H1 (cell line): ENCODE data around the gene BCL2L1. TPM values are rescaled to one million over a fixed set of nuclear protein-coding genes. Genes with fewer than 3 reads are reported as not detected.

Experiments
- ATF3 ChIP-seq: IDR thresholded peaks from 2 replicates; pipeline ENCODE4 v1.6.1; 2011; ENCODE audit warnings: low read depth, mild to moderate bottlenecking, low read length; ENCODE audit not compliant: insufficient read depth
- CTCF ChIP-seq, 3 experiments: IDR thresholded peaks; 1 replicate in 2 of 3; 2 replicates in 1 of 3; pipeline versions ENCODE4 v1.5.1 to v1.6.1; 2011; ENCODE audit warnings: low read length in 3 of 3, mild to moderate bottlenecking in 3 of 3, inconsistent platforms in 2 of 3, low read depth in 1 of 3, moderate library complexity in 1 of 3; ENCODE audit not compliant: insufficient read depth in 1 of 3; ENCODE audit errors: control extremely low read depth in 1 of 3
- JUN ChIP-seq: IDR thresholded peaks from 2 replicates; pipeline ENCODE4 v1.6.1; 2011; ENCODE audit warnings: low read depth, mild to moderate bottlenecking, improper control_type of control experiment, low read length
- SIN3A ChIP-seq, 2 experiments: IDR thresholded peaks in 1 of 2; conservative IDR thresholded peaks in 1 of 2; 2 replicates each; pipeline ENCODE4 v1.6.1; 2011 to 2012; ENCODE audit warnings: low read length in 2 of 2, improper control_type of control experiment in 1 of 2, low read depth in 1 of 2, mild to moderate bottlenecking in 1 of 2
- polyA plus RNA-seq, 7 experiments: library from polyadenylated mRNA; depleted of rRNA in 3 of 7; stranded (reverse) in 5 of 7; unstranded in 2 of 7; fragments of >200 nt in 5 of 7; fragments of 200-250 nt in 2 of 7; gene quantifications; 1 replicate in 5 of 7; 2 replicates in 1 of 7; 4 replicates in 1 of 7; pipeline versions ENCODE4 v1.2.1 to v1.2.3, GENCODE V29; 2011 to 2013; ENCODE audit warnings: missing spikeins in 2 of 7, mixed read lengths in 2 of 7
- total RNA-seq: library from RNA; stranded (reverse); fragmentation: NEBNext Ultra II Directional; extraction: Animal tissue kit (Norgen Biotek cat#: 25700); gene quantifications from 2 replicates; pipeline ENCODE4 v1.2.1, GENCODE V29; 2021
- TF ChIP-seq, protein P1 (sequence below): fragments of 300-600 bp; sonication (generic); IDR thresholded peaks from 2 replicates; pipeline ENCODE4 v1.7.1; 2012; ENCODE audit warnings: low read length, moderate library complexity, mild to moderate bottlenecking, inconsistent platforms; ENCODE audit not compliant: insufficient replicate concordance

The BCL2L1 gene
- total and polyA plus RNA-seq, 2 of the 8 experiments (the other 6 are each of a cell fraction or from before 2014, with no cell fraction given) = 64.9 to 66.1 TPM

- TF ChIP-seq SIN3A (conservative IDR thresholded peaks at IDR 0.05 in 1 of 2, IDR thresholded peaks at IDR 0.05 in 1 of 2; ENCODE audit: low read depth in 1 of 2, low read length in 2 of 2) (peak; percentile 94 to 96; a peak in 3 of 4 replicates), ATF3 (no peak), JUN (no peak), CTCF (IDR thresholded peaks at IDR 0.05; ENCODE audit: control extremely low read depth in 1 of 3, insufficient read depth in 1 of 3, low read depth in 1 of 3, low read length in 3 of 3) (no peak)
- TF ChIP-seq, protein P1, sequence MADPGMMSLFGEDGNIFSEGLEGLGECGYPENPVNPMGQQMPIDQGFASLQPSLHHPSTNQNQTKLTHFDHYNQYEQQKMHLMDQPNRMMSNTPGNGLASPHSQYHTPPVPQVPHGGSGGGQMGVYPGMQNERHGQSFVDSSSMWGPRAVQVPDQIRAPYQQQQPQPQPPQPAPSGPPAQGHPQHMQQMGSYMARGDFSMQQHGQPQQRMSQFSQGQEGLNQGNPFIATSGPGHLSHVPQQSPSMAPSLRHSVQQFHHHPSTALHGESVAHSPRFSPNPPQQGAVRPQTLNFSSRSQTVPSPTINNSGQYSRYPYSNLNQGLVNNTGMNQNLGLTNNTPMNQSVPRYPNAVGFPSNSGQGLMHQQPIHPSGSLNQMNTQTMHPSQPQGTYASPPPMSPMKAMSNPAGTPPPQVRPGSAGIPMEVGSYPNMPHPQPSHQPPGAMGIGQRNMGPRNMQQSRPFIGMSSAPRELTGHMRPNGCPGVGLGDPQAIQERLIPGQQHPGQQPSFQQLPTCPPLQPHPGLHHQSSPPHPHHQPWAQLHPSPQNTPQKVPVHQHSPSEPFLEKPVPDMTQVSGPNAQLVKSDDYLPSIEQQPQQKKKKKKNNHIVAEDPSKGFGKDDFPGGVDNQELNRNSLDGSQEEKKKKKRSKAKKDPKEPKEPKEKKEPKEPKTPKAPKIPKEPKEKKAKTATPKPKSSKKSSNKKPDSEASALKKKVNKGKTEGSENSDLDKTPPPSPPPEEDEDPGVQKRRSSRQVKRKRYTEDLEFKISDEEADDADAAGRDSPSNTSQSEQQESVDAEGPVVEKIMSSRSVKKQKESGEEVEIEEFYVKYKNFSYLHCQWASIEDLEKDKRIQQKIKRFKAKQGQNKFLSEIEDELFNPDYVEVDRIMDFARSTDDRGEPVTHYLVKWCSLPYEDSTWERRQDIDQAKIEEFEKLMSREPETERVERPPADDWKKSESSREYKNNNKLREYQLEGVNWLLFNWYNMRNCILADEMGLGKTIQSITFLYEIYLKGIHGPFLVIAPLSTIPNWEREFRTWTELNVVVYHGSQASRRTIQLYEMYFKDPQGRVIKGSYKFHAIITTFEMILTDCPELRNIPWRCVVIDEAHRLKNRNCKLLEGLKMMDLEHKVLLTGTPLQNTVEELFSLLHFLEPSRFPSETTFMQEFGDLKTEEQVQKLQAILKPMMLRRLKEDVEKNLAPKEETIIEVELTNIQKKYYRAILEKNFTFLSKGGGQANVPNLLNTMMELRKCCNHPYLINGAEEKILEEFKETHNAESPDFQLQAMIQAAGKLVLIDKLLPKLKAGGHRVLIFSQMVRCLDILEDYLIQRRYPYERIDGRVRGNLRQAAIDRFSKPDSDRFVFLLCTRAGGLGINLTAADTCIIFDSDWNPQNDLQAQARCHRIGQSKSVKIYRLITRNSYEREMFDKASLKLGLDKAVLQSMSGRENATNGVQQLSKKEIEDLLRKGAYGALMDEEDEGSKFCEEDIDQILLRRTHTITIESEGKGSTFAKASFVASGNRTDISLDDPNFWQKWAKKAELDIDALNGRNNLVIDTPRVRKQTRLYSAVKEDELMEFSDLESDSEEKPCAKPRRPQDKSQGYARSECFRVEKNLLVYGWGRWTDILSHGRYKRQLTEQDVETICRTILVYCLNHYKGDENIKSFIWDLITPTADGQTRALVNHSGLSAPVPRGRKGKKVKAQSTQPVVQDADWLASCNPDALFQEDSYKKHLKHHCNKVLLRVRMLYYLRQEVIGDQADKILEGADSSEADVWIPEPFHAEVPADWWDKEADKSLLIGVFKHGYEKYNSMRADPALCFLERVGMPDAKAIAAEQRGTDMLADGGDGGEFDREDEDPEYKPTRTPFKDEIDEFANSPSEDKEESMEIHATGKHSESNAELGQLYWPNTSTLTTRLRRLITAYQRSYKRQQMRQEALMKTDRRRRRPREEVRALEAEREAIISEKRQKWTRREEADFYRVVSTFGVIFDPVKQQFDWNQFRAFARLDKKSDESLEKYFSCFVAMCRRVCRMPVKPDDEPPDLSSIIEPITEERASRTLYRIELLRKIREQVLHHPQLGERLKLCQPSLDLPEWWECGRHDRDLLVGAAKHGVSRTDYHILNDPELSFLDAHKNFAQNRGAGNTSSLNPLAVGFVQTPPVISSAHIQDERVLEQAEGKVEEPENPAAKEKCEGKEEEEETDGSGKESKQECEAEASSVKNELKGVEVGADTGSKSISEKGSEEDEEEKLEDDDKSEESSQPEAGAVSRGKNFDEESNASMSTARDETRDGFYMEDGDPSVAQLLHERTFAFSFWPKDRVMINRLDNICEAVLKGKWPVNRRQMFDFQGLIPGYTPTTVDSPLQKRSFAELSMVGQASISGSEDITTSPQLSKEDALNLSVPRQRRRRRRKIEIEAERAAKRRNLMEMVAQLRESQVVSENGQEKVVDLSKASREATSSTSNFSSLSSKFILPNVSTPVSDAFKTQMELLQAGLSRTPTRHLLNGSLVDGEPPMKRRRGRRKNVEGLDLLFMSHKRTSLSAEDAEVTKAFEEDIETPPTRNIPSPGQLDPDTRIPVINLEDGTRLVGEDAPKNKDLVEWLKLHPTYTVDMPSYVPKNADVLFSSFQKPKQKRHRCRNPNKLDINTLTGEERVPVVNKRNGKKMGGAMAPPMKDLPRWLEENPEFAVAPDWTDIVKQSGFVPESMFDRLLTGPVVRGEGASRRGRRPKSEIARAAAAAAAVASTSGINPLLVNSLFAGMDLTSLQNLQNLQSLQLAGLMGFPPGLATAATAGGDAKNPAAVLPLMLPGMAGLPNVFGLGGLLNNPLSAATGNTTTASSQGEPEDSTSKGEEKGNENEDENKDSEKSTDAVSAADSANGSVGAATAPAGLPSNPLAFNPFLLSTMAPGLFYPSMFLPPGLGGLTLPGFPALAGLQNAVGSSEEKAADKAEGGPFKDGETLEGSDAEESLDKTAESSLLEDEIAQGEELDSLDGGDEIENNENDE = no peak
Observed at GRCh38 chr20:31719644-31720485, 2.8 kb downstream of the BCL2L1 start (continued).
